IPS DF 19.7 (cell line): Measurements from ENCODE around the gene SLC26A1.
"Not testable (repeated sequence)": the region's sequence is repeated elsewhere in the genome, so short reads cannot be mapped to it uniquely, and the experiment has no call there.

Experiments
- DNase-seq: peaks from one replicate; pipeline ENCODE4 v3.0.0-alpha.2; 2013; ENCODE audit warnings: low read depth, low spot score

Gene SLC26A1

DNA sequence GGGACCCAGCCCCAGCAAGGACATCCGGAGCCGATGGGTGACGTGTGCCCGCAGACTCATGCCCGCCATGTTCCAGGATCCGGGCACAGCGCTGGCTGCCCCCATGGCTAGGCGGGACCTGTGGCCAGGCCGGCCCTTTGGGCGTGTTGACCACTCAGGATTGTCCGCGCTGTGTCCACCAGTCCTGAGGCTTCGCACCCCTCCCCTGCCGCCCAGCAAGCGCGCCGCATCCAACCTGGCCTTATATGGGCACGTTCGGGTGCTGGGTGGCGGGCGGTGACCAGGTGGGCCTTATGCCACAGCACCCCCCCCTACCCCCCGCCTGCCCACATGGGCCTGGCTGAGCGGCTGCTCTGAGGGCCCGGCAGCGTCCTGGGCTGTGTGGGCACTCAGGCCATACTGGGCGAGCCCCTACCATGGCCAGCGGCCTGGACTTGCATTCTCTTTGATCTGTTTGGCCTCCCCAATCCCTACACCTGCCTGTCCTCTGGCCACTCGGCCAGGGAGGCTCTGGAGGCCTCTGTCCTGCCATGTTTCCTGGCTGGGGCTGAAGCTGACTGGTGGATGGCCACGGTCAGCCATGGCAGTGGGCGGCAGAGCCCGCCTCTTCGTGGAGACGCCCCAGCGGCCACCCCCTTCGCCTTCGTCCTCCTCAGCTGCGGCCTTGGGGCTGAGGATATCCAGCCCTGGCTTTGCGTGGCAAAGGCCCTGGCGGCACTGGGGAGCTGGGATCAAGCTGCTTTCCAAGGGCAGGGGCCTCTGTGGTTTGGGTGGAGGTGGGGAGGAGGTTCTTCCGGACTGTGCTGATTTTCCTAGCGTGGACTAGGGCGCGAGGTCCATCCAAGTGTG lies 20.2 kb upstream of the SLC26A1 start:
- DNase-seq = no peak

DNA sequence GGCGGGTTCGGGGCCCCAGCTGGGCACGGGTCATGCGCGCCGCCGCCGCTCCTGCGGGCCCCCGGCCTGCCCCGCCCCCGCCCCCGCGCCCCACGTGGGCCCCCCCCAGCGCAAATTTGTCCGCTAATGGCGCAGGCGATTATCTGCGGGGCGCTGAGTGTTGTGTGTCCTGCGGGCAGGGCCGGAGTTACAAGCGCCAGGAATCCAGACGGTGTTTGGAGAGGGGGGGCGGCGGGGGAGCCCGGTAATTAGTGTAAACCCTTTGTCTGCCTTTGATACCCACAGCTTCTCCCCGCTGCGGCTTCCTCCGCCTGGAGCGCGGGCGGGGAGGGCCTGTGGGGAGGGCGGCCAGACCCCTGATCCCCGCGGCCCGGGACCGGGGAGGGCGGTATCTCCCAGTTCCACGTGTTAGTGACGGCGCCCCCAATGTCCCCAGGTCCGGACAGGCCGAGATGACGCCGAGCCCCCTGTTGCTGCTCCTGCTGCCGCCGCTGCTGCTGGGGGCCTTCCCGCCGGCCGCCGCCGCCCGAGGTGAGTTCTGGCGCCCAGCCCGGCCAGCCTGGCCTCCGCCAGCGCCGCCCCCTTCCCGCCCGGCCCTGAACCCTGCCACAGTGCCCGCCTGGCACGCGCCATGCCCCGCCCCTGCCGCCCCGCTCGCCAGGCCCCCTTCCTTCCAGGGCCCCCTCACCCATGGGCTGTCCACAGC lies 19.0 kb upstream of the SLC26A1 start:
- DNase-seq = no peak

DNA sequence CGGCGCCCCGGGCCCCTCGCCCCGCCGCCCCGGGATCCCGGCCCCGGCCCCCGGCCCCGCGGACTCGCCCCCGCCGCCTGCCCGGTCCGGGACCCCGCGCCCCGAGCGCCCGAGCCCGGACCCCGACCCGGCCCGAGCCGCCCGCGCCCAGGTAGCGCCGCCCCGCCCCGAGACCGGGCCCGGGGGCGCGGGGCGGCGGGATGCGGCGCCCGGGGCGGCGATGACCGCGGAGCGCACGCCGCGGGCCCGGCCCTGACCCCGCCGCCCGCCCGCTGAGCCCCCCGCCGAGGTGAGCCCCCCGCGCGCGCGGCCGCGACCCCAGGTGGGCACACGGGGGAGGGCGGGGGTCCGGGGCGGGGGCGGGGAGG lies 18.4 kb upstream of the SLC26A1 start:
- DNase-seq = no peak

DNA sequence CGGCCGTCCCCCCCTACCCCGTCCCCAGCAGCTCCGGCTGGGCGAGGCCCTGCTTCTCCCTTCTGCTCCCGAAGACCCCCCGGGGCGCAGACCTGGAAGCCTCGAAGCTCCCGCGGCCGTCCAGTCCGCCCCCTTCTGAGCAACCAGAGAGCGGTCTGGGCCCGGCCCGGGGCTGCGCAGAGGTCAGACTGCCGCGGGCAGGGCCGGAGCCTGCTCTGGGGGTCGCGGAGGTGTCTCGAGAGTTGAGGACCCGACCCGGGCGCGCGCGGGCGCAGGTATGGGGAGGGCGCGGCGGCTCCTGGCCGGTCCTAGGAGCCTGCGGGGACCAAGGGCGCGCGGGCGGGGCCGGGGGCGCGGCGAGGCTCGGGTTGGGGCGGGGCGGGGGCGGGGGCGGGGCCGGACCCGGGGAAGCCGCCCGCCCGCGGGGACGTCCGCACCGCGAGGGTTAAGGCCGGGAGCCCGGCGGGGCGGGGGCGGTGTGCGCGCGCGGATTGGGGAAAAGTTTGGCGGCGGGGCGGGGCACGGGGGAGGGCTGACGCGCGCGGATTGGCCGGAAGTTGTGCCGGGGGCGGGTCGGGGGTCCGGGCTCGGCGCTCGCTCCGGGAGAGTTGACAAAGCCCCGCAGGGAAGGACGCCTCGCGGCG lies 17.9 kb upstream of the SLC26A1 start, which contains the start of gene FGFRL1:
Gene FGFRL1 (plus strand): TSS at position 605 of the 644 bp plus-strand sequence. CDS start 860 bp downstream, outside the sequence.
- no peak for DNase-seq

DNA sequence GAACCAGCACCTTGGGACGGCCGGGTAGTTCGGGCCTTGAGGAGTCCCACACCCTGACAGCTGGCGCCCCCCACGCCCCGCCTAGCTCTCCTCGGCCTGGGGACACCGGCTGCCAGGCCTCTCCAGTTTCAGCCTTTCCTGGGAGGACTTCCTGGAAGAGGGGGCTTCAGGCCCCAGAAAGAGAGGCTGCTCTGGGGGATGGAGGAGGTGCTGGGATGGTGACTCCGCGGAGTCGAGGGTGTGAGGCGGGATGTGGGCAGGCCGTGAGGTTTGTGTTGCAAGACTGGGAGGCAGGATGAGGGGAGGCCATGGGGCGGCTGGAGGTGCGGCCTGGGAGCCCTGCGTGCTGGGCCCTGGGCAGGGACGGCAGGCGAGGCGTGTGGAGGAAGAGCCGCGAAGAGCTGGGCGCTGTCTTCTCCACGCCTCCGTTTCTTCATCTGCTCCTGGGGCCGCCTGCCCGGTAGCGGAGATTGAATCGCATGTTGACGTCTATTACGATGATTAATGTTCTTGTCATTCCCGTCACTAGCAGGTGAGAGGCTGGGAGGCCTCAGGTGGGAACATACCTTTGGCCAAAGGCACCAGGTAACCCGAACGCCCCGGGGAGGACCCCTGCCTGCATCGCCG lies 17.3 kb upstream of the SLC26A1 start:
- DNase-seq = no peak

DNA sequence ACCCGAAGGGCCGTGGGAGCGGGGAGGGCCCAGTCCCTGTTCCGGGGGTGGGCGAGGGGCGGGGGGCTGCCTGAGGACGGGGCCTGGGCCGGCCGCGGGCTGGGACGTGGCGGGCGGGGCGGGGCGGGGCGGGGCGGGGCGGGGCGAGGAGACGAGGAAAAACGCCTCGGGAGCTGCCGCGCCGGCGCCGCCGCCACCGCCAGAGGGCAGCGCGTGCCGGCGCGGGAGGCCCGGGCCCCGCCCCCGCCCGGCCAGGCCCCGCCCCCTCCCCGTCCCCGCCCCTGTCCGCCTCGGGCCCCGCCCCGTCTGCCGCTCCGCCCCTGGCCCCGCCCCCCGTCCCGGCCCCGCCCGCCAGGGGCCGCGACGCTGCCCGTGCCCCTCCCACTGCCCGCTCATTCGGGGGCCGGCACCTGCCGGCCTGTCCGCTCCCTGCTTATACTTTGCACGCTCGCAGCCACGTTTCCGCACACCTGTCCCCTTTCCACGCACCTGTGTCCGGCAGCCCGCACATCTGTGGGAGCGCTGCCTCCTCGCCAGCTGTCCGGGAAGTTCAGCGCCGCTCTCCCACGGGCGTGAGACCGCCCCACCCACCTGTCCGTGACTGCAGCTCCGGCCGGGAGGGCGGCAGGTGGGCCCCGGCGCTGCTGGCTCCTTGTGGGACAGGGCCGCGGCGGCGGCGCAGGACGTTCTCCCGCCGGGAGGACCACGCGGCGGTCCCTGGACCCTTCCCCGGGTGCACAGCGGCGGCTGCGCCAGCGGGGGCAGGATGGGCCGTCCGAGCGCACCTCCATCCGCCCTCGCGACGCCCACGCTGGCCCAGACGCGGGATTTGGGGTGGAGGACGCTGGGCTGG lies 16.6 kb upstream of the SLC26A1 start:
- no peak for DNase-seq

DNA sequence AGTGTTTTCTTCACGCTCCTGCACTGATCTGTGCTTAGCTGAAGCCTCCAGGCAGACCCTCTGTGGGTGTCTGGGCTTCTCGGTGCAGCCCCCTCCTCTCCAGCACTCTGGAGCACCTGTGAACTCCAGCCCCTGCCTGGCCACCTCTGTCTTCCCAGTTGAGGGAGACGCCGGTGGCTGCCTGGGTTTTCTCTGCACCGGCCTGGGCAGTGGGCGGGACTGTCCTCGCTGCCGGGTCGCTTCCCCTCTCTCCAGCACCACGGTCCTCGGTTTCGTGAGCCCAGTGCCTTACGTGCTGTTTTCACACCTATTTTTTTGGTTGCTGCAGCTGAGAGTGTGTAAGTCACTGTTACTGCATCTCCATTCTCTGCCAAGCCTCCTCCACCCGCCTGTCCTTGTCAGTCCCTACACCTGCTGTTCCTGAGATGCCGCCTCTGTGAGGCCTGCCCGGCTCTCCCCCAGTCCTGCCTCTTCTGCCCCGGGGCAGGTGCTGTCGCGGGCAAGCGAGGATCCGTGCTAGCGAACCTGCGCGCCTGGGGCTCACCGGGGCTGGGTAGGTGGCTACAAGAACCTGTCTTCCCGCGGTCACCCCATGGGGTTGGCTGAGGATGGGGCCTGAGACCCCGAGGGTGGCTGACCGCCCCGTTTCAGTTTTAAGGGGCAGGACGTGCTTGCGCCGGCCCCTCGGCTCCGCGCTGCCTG lies 15.8 kb upstream of the SLC26A1 start:
- no peak for DNase-seq

DNA sequence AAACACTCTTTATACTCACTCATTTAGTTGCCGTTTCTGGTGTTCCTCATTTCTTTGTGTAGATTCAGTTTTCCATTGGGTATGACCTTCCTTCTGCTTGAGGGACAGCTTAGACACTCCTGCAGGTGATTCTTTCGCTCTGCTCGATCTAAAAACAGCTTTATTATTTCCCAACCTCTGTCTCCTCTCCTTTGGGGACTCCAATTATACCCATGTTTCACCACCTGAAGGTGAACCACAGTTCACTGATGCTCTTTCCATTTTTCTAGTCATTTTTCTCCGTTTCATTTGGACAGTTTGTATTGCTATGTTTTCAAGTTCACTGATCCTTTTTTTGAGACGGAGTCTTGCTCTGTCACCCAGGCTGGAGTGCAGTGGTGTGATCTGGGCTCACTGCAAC lies 13.7 kb upstream of the SLC26A1 start:
- DNase-seq = no peak

DNA sequence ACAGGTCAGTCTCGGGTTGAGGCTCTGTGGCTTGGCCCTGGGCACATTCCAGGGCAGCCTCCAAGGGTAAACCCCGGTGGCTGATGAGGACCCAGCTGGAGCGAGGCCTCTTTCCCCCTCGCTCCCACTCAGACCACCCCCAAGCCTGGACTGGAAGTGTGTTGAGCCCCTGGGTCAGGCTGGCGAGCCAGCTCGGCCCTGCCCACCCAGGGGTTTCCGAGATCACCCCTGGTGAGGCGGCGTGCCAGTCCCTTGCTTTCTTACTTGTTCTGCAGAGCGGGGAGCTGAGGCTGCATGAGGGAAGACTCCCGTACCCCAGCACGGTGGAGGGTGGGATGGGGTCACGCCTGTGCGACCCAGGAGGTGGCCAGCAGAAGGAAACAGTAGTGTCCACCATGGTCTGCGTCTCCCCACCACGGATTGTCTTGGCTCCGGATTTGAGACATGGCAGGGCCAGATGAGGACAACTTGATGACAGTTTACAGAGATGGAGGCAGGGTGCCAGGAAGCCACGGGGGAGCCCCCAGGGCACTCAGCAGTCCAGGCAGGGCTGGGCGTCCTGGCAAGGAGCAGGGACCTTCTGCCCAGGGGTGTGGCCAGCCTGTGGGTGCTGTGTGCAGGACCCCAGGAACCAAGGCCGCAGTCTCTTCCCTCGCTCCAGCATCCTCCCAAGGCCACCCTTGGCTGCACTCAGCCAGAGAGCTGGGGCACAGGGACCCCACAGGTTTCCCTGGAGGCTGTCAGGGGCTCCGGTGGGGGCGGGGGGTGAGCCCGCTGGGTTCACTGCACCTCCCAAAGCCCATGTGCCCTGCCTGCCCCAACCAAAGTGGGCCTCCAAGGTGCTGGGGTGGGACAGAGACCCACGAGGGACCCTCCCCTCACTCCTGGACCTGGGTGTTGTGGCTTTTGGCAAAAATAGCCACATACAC lies 11.6 kb upstream of the SLC26A1 start:
- DNase-seq = no peak

DNA sequence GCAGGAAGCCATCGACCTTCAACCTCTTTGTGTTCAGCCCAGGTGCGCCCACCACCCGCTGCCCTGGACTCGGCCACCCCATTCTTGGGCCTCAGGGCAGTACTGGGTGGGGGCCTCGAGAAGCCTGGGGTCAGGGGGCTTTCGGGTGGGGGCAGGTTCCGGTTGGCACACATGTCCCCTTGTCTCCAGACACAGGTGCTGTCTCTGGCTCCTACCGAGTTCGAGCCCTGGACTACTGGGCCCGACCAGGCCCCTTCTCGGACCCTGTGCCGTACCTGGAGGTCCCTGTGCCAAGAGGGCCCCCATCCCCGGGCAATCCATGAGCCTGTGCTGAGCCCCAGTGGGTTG lies 10.8 kb upstream of the SLC26A1 start:
- DNase-seq = no peak

DNA sequence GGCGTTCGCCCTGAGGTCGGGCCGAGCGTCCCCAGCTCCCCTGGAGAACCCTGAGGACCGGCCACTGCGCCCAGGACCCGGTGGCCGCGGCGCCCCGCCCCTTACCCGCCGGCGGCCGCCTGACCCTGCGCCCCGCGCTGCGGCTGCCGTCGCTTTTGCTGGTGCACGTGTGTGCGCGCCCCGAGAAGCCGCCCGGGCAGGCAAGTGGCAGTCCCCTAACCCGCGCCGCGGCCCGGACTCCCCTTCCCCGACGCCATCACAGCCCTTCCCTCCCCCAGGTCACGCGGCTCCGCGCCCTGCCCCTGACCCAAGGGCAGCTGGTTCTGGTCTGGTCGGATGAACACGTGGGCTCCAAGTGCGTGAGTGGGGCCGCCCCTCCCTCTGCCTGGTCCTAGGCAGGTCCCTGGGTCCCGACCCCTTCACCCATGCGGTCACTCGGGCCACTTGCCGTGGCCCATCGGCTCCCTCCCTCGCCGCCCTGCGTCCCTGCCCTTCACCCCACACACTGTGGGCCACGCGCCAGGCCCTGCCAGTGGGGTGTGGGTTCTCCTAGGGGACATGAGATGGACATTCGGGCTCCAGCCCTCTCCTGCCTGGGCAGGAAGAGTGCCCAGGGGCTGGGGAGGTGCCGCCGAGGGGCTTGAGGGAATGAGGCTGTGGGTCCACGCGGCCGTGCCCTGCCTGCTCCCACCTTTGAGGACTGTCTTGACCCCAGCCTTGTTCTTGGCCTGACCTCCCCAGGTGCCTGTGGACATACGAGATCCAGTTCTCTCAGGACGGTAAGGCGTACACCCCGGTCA lies 10.3 kb upstream of the SLC26A1 start:
- DNase-seq = no peak

DNA sequence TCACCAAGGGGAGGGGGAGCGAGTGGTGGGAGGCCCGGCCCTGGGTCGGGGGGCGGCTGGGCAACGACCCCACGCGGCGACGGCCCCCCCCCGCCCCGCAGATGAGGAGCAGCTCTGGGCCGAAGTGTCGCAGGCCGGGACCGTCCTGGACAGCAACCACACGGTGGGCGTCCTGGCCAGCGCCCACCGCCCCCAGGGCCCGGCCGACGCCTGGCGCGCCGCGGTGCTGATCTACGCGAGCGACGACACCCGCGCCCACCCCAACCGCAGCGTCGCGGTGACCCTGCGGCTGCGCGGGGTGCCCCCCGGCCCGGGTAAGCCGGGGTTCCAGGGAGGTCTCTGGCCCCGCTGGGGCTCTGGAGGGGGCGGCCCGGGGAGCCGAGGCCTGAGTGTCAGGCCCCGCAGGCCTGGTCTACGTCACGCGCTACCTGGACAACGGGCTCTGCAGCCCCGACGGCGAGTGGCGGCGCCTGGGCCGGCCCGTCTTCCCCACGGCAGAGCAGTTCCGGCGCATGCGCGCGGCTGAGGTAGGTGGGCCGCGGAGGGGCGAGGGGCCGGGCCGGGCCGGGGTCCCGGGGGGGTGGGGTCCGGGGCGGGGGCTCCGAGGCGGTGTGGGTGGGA lies 9.5 kb upstream of the SLC26A1 start:
- DNase-seq = no peak

DNA sequence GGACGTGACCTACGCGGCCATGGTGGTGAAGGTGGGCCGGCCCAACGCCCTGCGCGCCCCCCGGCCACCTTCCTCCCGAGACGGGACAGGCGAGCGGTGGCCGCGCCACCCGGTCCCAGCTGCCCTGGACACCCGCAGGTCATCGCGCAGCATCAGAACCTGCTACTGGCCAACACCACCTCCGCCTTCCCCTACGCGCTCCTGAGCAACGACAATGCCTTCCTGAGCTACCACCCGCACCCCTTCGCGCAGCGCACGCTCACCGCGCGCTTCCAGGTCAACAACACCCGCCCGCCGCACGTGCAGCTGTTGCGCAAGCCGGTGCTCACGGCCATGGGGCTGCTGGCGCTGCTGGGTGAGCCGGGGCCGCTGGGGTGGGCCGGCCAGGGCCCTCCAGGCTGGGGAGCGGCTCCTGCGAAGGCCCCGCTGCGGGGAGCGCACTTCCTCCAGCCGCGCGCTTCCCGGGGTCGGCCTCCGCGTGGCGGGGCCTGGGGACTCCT lies 9.0 kb upstream of the SLC26A1 start:
- no peak for DNase-seq

DNA sequence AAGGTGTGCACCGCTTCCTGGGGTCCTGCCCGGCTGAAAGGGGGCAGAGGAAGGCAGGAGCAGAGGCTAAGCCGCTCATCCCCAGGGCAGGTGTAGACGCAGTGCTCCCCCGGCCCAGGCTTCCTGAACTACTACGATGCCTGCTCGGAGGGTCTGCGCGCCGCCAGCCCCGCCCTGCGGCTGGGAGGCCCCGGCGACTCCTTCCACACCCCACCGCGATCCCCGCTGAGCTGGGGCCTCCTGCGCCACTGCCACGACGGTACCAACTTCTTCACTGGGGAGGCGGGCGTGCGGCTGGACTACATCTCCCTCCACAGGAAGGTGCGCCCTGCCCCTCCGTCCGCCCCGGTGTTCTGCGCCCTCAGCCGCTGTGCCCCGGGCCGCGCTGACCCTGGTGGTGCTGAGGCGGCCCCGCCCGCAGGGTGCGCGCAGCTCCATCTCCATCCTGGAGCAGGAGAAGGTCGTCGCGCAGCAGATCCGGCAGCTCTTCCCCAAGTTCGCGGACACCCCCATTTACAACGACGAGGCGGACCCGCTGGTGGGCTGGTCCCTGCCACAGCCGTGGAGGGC lies 8.4 kb upstream of the SLC26A1 start:
- DNase-seq = no peak

DNA sequence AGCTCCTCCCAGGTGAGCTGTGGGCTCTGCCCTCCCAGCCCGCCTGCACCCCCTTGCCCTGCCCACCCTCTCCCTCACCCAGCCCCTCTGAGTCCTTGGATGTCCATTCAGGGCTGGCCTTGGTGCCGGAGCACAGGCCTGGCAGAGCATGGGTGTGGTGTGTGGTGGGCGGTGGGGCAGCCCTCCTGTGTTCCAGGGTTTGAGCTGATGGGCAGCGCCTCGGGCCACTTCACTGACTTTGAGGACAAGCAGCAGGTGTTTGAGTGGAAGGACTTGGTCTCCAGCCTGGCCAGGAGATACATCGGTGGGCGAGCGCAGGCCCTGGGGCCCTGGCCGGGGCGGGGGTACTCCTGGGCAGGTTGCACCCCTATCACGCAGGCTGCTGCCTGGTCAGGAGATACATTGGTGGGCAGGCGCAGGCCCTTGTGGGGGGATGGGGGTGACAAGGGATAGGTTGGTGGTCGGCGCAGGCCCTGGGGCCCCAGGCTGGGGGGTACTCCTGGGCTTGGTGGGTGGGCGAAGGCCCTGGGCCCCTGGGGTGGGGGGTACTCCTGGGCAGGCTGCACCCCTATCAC lies 7.6 kb upstream of the SLC26A1 start:
- DNase-seq = no peak

DNA sequence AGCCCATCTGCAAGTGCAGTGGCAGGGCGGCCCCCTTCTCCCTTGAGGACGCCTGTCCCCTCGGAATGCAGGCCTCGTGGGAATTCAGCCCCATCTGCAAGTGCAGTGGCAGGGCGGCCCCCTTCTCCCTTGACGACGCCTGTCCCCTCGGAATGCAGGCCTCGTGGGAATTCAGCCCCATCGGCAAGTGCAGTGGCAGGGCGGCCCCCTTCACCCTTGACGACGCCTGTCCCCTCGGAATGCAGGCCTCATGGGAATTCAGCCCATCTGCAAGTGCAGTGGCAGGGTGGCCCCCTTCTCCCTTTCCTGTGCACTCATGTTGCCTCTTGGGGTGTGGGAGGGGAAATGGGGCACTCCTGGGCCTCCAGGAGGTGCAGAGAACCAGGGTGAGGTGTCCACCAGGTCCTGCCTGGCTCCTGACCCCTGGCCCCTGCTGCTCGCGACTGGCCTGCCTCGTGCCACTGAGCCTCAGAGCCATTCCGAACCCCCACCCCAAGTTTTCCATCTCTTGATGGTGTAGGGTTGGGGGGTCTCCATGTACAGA lies 6.8 kb upstream of the SLC26A1 start:
- DNase-seq = no peak

DNA sequence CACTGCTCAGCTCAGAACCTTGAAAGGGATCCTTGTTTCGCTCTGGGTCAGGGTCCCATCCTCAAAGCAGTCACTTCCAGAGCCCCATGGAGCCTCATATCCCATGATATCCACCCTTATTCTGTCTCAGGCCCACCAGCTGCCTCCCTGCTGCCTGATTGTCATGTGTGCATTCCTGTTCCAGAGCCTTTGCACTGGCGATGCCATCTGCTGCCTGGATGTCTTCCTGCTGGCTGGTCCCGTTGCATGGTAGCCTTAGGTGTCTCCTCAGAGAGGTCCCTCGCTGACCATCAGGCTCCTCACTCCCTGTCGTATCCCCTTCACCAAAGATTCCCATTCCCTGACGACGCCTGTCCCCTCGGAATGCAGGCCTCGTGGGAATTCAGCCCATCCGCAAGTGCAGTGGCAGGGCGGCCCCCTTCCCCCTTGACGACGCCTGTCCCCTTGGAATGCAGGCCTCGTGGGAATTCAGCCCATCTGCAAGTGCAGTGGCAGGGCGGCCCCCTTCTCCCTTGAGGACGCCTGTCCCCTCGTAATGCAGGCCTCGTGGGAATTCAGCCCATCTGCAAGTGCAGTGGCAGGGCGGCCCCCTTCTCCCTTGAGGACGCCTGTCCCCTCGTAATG lies 6.1 kb upstream of the SLC26A1 start:
- not testable (repeated sequence) for DNase-seq
